HUES64 (cell line): Measurements from ENCODE around the gene MGAT5.

Experiments used
- H3K27ac ChIP-seq: 2 replicates; pipeline ENCODE4 v1.7.0; 2013; ENCODE audit warnings: low read depth, low read length, inconsistent platforms
- H3K27me3 ChIP-seq: 2 replicates; pipeline ENCODE4 v1.6.1; 2013; ENCODE audit warnings: mild to moderate bottlenecking, low read length; ENCODE audit not compliant: insufficient read depth
- H3K36me3 ChIP-seq: 2 replicates; pipeline ENCODE4 v1.6.1; 2013; ENCODE audit warnings: mild to moderate bottlenecking, low read length; ENCODE audit not compliant: insufficient read depth
- H3K4me1 ChIP-seq: 2 replicates; pipeline ENCODE4 v1.6.1; 2013; ENCODE audit warnings: mild to moderate bottlenecking, low read length, moderate library complexity; ENCODE audit not compliant: insufficient read depth
- H3K4me3 ChIP-seq: 2 replicates; pipeline ENCODE4 v1.5.1; 2013; ENCODE audit warnings: mild to moderate bottlenecking, low read length, moderate library complexity
- H3K9ac ChIP-seq: 2 replicates; pipeline ENCODE4 v1.6.1; 2013; ENCODE audit warnings: mild to moderate bottlenecking, low read depth, low read length
- H3K9me3 ChIP-seq: 2 replicates; pipeline ENCODE4 v1.6.1; 2013; ENCODE audit warnings: low read depth, low read length; ENCODE audit not compliant: insufficient read depth
- WGBS: fragments of 150-250, 120-280 bp; methylation state at CpG from one replicate; pipeline ENCODE4 v1.1.7; 2013; ENCODE audit warnings: missing lambda C conversion rate; 5-methylcytosine and 5-hydroxymethylcytosine counted together

MGAT5 gene

GRCh38 chr2:134338208-134338607 lies 84.3 kb downstream of the MGAT5 start:
- Histone ChIP-seq H3K27ac (no peak overlapping the region), H3K9ac (no peak overlapping the region), H3K27me3 (no peaks in the 10 kb centered on the region), H3K36me3 (peaks cover 19% of the 10 kb centered on the region; the same call in 1 of the 2 replicates), H3K4me1 (no peaks in the 10 kb centered on the region), H3K9me3 (no peaks in the 10 kb centered on the region), H3K4me3 (no peak overlapping the region)
- 98% methylated on average over 8 of the region's 8 CpGs for WGBS

GRCh38 chr2:134341476-134341875 lies 87.6 kb downstream of the MGAT5 start:
- WGBS: 95% methylated on average over 2 of the region's 3 CpGs
- no peaks in the 10 kb centered on the region for H3K4me1 ChIP-seq
- no peak overlapping the region for H3K4me3 ChIP-seq
- no peaks in the 10 kb centered on the region for H3K27me3 ChIP-seq
- H3K9ac ChIP-seq: no peak overlapping the region
- H3K9me3 ChIP-seq: no peaks in the 10 kb centered on the region
- H3K36me3 ChIP-seq: peaks cover 27% of the 10 kb centered on the region; the same call in 1 of the 2 replicates
- no peak overlapping the region for H3K27ac ChIP-seq

- Histone ChIP-seq H3K36me3 (peaks cover 26% of the 10 kb centered on the region; the same call in 1 of the 2 replicates), H3K27ac (no peak overlapping the region), H3K4me1 (no peaks in the 10 kb centered on the region), H3K9me3 (no peaks in the 10 kb centered on the region), H3K9ac (no peak overlapping the region), H3K27me3 (no peaks in the 10 kb centered on the region), H3K4me3 (no peak overlapping the region)
- 96% methylated on average over 8 of the region's 9 CpGs for WGBS
These were observed 91.3 kb downstream of the MGAT5 start for GRCh38 chr2:134344954-134345697.

- Histone ChIP-seq H3K27ac (no peak overlapping the region), H3K27me3 (no peaks in the 10 kb centered on the region), H3K4me1 (no peaks in the 10 kb centered on the region), H3K9me3 (no peaks in the 10 kb centered on the region), H3K36me3 (peaks cover 26% of the 10 kb centered on the region; the same call in 1 of the 2 replicates), H3K4me3 (no peak overlapping the region), H3K9ac (no peak overlapping the region)
- WGBS: 93% methylated on average over 4 of the region's 4 CpGs
These were observed 92.3 kb downstream of the MGAT5 start for GRCh38 chr2:134346141-134346540.

GRCh38 chr2:134347756-134348155 lies 93.9 kb downstream of the MGAT5 start:
- 63% methylated on average over 3 of the region's 3 CpGs for WGBS
- Histone ChIP-seq H3K27me3 (no peaks in the 10 kb centered on the region), H3K4me3 (no peak overlapping the region), H3K36me3 (peaks cover 17% of the 10 kb centered on the region; the same call in 1 of the 2 replicates), H3K27ac (no peak overlapping the region), H3K4me1 (no peaks in the 10 kb centered on the region), H3K9me3 (no peaks in the 10 kb centered on the region), H3K9ac (no peak overlapping the region)

- Histone ChIP-seq H3K4me3 (no peak overlapping the region), H3K9me3 (no peaks in the 10 kb centered on the region), H3K27me3 (no peaks in the 10 kb centered on the region), H3K36me3 (peaks cover 18% of the 10 kb centered on the region; the same call in 1 of the 2 replicates), H3K9ac (no peak overlapping the region), H3K4me1 (no peaks in the 10 kb centered on the region), H3K27ac (no peak overlapping the region)
- WGBS: 88% methylated on average over 4 of the region's 4 CpGs
These were observed 94.4 kb downstream of the MGAT5 start for GRCh38 chr2:134348239-134348638.

GRCh38 chr2:134348760-134349159 lies 94.9 kb downstream of the MGAT5 start:
- Histone ChIP-seq H3K27ac (no peak overlapping the region), H3K9ac (no peak overlapping the region), H3K36me3 (peaks cover 18% of the 10 kb centered on the region; the same call in 1 of the 2 replicates), H3K4me1 (no peaks in the 10 kb centered on the region), H3K9me3 (no peaks in the 10 kb centered on the region), H3K4me3 (no peak overlapping the region), H3K27me3 (no peaks in the 10 kb centered on the region)
- 83% methylated on average over 4 of the region's 5 CpGs for WGBS

GRCh38 chr2:134351016-134351415 lies 97.1 kb downstream of the MGAT5 start:
- no peak overlapping the region for H3K4me3 ChIP-seq
- 66% methylated on average over 3 of the region's 3 CpGs for WGBS

GRCh38 chr2:134351899-134352298 lies 98.0 kb downstream of the MGAT5 start:
- no peaks in the 10 kb centered on the region for H3K27me3 ChIP-seq
- 88% methylated on average over 2 of the region's 2 CpGs for WGBS
- H3K9ac ChIP-seq: no peak overlapping the region
- H3K4me3 ChIP-seq: no peak overlapping the region
- no peaks in the 10 kb centered on the region for H3K9me3 ChIP-seq
- peaks cover 12% of the 10 kb centered on the region; the same call in 1 of the 2 replicates for H3K36me3 ChIP-seq
- H3K4me1 ChIP-seq: no peaks in the 10 kb centered on the region
- no peak overlapping the region for H3K27ac ChIP-seq

More at GRCh38 chr2:134351016-134351415, 97.1 kb downstream of the MGAT5 start:
- Histone ChIP-seq H3K9me3 (no peaks in the 10 kb centered on the region), H3K4me1 (no peaks in the 10 kb centered on the region), H3K36me3 (peaks cover 12% of the 10 kb centered on the region; the same call in 1 of the 2 replicates), H3K9ac (no peak overlapping the region), H3K27me3 (no peaks in the 10 kb centered on the region), H3K27ac (no peak overlapping the region)

- Histone ChIP-seq H3K4me1 (no peaks in the 10 kb centered on the region), H3K36me3 (peaks cover 12% of the 10 kb centered on the region; the same call in 1 of the 2 replicates), H3K27me3 (no peaks in the 10 kb centered on the region), H3K4me3 (no peak overlapping the region), H3K27ac (no peak overlapping the region), H3K9me3 (no peaks in the 10 kb centered on the region), H3K9ac (no peak overlapping the region)
- WGBS: 94% methylated on average over 3 of the region's 3 CpGs
These were observed 99.0 kb downstream of the MGAT5 start for GRCh38 chr2:134352844-134353243.

GRCh38 chr2:134354611-134355010 lies 100.7 kb downstream of the MGAT5 start:
- Histone ChIP-seq H3K4me3 (no peak overlapping the region), H3K27me3 (no peaks in the 10 kb centered on the region), H3K27ac (no peak overlapping the region), H3K4me1 (no peaks in the 10 kb centered on the region), H3K9me3 (no peaks in the 10 kb centered on the region), H3K9ac (no peak overlapping the region), H3K36me3 (peaks cover 11% of the 10 kb centered on the region; the same call in 1 of the 2 replicates)
- WGBS: 98% methylated on average over 3 of the region's 3 CpGs
